ENCODE results near the gene CCNE1.
"Not testable (repeated sequence)": the region's sequence is repeated elsewhere in the genome, so short reads cannot be mapped to it uniquely, and the experiment has no call there.

The CCNE1 gene

GRCh38 chr19:29789007-29789406 is 22.8 kb upstream of the CCNE1 start:
- no peak for DNase-seq

- DNase-seq, result no peak
These were observed 18.6 kb upstream of the CCNE1 start for GRCh38 chr19:29793116-29793727.

GRCh38 chr19:29794490-29794889 is 17.3 kb upstream of the CCNE1 start:
- not testable (repeated sequence) for DNase-seq

DNA sequence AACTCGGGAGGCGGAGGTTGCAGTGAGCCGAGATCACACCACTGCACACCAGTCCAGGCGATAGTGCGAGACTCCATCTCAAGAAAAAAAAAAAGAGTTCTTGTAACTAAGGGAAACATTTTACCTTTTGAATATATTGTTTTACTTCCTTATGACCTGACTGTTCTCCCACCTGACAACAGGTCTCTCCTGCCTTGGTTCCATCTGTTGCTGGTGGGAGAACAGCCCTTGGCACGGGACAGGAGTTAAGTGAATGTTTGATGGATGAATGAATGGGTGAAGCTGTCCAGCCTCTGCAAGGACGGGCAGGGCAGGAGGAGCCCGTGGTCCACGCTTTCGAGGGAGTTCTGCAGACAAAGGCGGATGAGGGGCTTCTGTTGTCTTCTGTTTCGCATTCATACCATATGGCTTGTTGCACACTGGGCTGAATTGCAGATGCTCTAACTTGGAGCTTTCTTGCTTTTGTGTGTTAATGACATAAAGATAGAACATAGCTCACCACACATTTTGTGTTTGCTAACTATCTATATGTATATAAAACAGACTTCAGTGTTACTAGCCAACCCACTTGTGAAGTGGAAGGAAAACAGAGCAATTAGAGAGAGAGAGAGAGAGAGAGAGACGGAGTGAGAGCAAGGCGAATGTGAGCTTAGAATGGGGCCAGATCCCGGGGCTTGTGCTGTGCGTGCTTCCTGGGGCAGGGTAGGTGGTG is 16.2 kb upstream of the CCNE1 start:
- DNase-seq, result no peak

DNA sequence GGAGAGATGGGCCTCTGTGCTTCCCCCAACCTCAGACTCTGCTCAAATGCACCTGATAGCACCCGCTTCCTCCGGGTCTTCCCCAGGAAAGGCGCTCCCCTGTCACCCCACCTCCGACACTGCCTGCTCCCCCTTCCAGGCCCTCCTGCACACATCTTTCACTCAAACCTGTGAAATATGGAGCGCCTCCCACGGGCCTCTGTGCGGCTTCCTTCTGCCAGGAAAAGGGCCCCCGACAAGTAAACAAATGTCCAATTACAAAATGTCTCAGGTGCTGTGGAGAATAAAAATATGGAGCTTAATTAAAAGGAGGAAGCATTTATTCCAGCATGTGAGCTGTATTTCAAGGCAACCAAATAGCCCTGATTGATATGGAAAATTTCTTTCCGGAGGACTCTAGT is 15.6 kb upstream of the CCNE1 start:
- no peak for DNase-seq

- DNase-seq, result no peak
These were observed 12.9 kb upstream of the CCNE1 start for GRCh38 chr19:29798774-29799497.

GRCh38 chr19:29800100-29800825 is 11.5 kb upstream of the CCNE1 start:
- DNase-seq, result no peak

GRCh38 chr19:29803951-29804350 is 7.8 kb upstream of the CCNE1 start:
- DNase-seq, result not testable (repeated sequence)

GRCh38 chr19:29804493-29804892 is 7.3 kb upstream of the CCNE1 start:
- DNase-seq, result no peak

GRCh38 chr19:29805031-29805965 is 6.5 kb upstream of the CCNE1 start:
- no peak for DNase-seq

GRCh38 chr19:29806098-29806866 is 5.5 kb upstream of the CCNE1 start:
- no peak for DNase-seq

DNA sequence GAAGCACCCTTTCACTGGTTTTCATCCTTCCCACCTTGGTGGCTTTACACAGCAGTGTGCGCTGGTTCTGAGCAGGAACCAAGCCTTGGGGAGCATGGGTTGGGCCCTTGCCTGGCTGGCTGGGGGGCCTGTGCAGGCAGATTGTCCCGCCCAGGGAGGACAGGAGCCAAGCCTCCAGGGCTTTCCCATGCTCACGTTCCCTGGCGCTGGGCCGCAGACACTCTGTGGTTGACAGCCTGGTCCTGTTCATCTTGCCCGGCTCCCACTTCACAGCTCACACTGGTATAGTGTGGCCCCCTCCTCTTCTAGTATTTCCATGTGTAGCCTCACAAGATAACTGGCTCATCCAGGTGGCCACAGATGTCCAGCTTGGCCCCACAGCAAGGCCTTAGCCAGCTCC is 4.6 kb upstream of the CCNE1 start:
- no peak for DNase-seq

DNA sequence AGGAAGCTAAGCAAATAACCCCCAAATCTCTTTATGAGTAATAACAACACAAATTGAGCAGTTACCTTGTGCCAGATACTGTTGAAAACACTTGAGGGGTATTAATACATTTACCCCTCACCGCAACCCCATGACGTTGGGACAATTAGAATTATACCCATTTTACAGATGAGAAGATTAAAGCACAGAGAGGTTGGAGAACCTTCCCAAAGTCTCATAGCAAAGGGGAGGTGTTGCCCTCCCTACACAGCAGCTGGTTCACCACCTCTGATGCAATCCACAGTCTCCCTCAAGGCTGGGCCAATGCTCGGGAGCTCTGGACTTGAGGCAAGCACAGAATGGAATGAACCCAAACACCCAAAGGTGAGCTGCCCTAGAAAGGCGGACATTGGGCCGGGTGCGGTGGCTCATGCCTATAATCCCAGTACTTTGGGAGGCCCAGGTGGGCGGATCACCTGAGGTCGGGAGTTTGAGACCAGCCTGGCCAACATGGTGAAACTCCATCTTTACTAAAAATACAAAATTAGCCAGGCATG is 3.9 kb upstream of the CCNE1 start:
- no peak for DNase-seq

DNA sequence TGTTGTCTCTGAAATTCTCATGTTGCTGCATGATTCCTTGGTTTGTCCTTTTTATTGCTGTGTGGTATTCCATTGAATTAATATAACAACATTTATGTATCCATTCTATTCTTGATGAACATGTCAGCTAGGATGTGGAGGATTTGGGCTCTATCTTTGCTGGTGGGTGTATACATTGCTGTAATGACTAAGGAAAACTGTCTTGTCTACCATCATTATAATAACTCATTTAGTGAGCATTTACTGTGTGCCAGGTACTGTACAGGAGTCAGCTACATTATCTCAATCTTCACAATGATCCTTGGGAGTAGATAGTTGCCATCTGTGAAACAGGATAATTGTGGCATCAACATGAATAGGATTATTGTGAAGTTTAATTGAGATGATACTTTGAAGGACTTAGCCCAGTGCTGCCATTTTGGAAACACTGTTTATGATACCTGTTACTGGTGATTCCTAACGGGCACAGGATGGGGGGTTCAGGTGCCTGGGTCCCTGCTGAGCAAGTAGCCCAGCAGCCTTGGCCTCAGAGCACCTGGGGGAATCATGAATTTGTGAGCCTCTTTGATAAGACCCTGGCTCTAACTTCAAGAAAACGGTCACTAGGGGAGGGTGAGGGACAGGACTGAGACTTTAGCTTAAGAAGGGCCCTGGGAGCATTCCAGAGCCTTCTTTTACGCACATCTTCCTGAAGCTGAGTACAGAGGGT is 1.8 kb upstream of the CCNE1 start:
- no peak for DNase-seq

DNA sequence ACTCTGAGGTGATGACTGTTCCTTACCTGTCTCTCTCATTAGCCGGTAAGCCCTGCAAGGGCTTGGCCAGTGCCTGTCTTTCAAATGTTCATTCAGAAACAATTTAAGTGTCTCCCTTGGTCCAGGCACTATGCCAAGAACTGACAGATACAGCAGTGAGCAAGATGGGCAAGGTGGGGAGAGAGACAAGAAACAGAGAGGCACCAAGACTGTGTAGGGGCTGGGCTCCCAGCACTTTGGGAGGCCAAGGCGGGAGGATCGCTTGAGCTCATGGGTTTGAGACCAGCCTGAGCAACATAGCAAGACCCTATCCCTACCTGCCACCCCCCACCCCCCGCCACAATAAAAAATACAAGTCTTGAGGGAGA is 1.3 kb upstream of the CCNE1 start:
- DNase-seq, result no peak

DNA sequence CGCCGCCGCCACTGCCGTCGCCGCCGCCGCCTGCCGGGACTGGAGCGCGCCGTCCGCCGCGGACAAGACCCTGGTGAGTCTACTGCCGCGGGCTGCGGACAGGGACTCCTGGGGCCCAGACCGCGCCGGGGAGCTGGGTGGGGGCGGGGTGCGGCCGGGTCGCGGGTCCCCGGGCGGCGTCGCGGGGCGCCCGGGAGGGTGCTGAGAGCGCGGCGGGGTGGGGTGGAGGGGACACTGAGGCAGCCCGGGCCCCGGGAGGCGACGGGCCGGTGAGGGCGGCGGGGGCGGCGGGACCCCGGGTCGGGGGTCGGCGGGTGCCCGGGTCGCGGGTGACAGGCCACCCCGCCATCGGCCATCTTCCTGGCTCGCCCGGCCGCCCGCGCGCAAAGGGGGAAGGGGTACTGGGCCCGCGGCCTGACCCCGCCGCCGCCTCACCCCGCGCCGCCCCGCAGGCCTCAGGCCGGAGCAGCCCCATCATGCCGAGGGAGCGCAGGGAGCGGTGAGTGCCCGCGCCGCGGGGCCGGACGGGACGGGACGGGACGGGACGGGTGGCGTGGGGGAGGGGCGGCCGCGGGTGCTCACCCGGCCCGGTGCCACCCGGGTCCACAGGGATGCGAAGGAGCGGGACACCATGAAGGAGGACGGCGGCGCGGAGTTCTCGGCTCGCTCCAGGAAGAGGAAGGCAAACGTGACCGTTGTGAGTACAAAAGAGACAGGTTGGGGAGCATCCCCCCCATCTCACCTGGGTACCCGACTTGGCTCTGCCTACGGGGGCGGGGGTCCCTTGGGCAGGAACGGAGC is 489 bp downstream of the CCNE1 start:
- DNase-seq, result no peak

GRCh38 chr19:29812881-29813275 is 1.1 kb downstream of the CCNE1 start:
- DNase-seq, result no peak

DNA sequence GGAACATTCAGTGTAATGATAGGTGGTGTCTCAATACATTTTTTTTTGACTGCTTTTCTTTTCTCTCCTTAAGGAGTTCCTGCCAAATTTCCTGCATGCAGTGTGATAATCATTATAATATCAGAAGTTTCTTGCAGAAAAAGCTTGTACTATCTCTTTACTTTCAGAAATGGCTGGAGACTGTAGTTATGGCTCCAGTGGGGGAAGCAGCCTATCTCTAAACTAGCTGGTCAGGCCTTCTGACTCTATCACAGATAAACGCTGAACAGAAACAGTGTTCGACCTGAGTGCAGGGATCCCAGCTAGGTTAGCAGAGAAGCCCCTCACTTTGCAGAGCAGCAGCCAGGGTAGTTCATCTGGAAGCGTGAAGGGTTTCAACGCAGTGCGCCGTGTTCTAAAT is 1.9 kb downstream of the CCNE1 start:
- no peak for DNase-seq

DNA sequence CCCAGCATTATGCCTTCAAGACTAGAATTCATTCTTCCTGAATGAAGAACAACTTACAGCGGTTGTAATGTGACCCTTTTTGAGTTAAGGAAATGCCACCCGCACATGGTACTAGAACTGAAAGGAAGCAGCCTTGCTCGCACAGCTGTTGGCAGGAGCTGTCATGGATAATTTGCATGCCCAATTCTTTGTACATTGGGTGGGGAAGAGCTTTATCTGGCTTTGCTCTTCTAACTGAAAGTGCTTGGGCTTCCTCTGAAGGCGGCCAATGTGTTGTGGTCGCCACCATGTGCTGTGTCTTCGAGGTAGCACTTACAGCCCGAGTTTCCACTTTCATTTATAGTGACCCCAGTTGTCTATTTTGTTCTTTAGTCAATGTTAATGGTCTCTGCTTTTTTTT is 3.4 kb downstream of the CCNE1 start:
- no peak for DNase-seq

- DNase-seq, result no peak
These were observed 5.5 kb downstream of the CCNE1 start for GRCh38 chr19:29817316-29817715.

Data from AML-193 (cell line).